ENCODE measurements around the gene LMCD1. TPM values are rescaled to one million over a fixed set of nuclear protein-coding genes. Genes with fewer than 3 reads are reported as not detected.

Gene LMCD1
- polyA plus RNA-seq, 1 of the 3 experiments (the other 2 are of a cell fraction): 23.6 TPM

- Histone ChIP-seq H3K27ac (ENCODE audit: low read depth in 2 of 2, low read length in 1 of 2) (no peak overlapping the region), H3K9me2 (no peaks in the 10 kb centered on the region), H3K36me3 (replicated peaks in 1 of 2; ENCODE audit: control insufficient read depth in 1 of 2, insufficient read depth in 2 of 2, low read length in 1 of 2) (no peaks in the 10 kb centered on the region), H4K20me1 (ENCODE audit: insufficient read depth) (no peaks in the 10 kb centered on the region), H3K79me2 (ENCODE audit: insufficient read depth) (no peaks in the 10 kb centered on the region), H3K4me3 (ENCODE audit: low read depth in 2 of 2, low read length in 1 of 2) (no peak overlapping the region), H3K4me1 (ENCODE audit: control insufficient read depth in 1 of 2, insufficient read depth in 2 of 2, low read depth in 1 of 2, low read length in 1 of 2) (no peaks in the 10 kb centered on the region; a peak in 1 of 4 replicates), H2AFZ (ENCODE audit: low read depth) (no peak overlapping the region), H3K27me3 (ENCODE audit: insufficient read depth) (no peaks in the 10 kb centered on the region), H3K9me3 (no peaks in the 10 kb centered on the region), H3K9ac (no peak overlapping the region), H3F3A (replicated peaks; ENCODE audit: insufficient read depth) (no peaks in the 10 kb centered on the region), H3K4me2 (no peak overlapping the region)
- 72% methylated on average over 17 of the region's 18 CpGs for WGBS (ENCODE audit: low lambda C conversion rate)
- ChIA-PET POLR2A (no interaction called here), CTCF (interaction anchor here (0.8 to 1.4 kb wide), 4 partner anchors 11 to 154 kb away, joined by 3 to 6 read pairs (median 4); no protein-coding TSS in a partner anchor)
- DNase-seq: no peak
- TF ChIP-seq RAD21 (IDR thresholded peaks at IDR 0.05; ENCODE audit: low read length) (no peak), MXI1 (IDR thresholded peaks at IDR 0.05; ENCODE audit: low read depth, low read length) (no peak), GABPA (IDR thresholded peaks at IDR 0.05; ENCODE audit: low read depth) (no peak), USF1 (IDR thresholded peaks at IDR 0.05; ENCODE audit: borderline replicate concordance, low read depth) (no peak), YY1 (IDR thresholded peaks at IDR 0.05; ENCODE audit: low read depth) (no peak), NRF1 (IDR thresholded peaks at IDR 0.05; ENCODE audit: low read depth, low read length) (no peak), CHD2 (IDR thresholded peaks at IDR 0.05; ENCODE audit: low read length, partially characterized antibody) (no peak), SMC3 (IDR thresholded peaks at IDR 0.05; ENCODE audit: low read depth, low read length) (no peak)
Measured at GRCh38 chr3:8596321-8597218, 94.9 kb downstream of the LMCD1 start.

DNA sequence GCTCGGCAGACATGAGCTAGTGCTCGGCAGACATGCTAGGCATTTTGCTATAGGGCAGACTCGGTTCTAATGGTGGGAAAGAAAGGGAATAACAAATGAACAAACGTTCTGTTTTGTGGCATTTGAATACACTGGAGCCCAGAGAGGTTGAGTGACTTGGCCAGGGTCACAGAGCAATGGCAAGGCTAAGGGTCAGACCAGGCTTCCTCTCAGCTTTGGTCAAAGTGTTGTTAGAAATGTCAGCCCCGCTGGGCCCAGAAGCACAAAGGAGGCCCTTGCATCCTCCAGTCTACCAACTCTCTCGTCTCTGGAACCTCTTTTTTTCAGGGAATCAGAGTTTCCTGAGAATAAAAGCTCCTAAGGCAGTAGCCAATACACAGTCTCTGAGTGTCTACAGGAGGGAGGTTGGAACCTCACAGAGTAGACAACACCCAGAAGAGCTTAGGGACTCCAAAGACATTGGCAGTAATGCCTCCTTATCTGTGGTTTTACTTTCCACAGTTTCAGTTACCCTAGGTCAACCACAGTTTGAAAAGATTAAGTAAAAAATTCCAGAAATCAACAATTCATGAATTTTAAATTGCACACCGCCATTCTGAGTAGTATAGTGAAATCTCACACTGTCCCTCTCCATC lies 95.7 kb downstream of the LMCD1 start:
- 60% methylated on average over 7 of the region's 7 CpGs for WGBS (ENCODE audit: low lambda C conversion rate)
- H3K9me2 ChIP-seq: no peaks in the 10 kb centered on the region
- H4K20me1 ChIP-seq (ENCODE audit: insufficient read depth): no peaks in the 10 kb centered on the region
- no peaks in the 10 kb centered on the region for H3K27me3 ChIP-seq (ENCODE audit: insufficient read depth)
- H3K36me3 ChIP-seq (replicated peaks in 1 of 2; ENCODE audit: control insufficient read depth in 1 of 2, insufficient read depth in 2 of 2, low read length in 1 of 2): no peaks in the 10 kb centered on the region
- H3K4me3 ChIP-seq (ENCODE audit: low read depth in 2 of 2, low read length in 1 of 2): no peak overlapping the region
- H2AFZ ChIP-seq (ENCODE audit: low read depth): no peak overlapping the region
- H3K4me1 ChIP-seq (ENCODE audit: control insufficient read depth in 1 of 2, insufficient read depth in 2 of 2, low read depth in 1 of 2, low read length in 1 of 2): no peaks in the 10 kb centered on the region; a peak in 1 of 4 replicates
- TF ChIP-seq IRF3 (IDR thresholded peaks at IDR 0.05; ENCODE audit: low read depth, low read length) (no peak), RCOR1 (IDR thresholded peaks at IDR 0.05; ENCODE audit: low read length) (no peak), NFIC (IDR thresholded peaks at IDR 0.05; ENCODE audit: borderline replicate concordance) (no peak), MEF2A (IDR thresholded peaks at IDR 0.05; ENCODE audit: borderline replicate concordance, low read depth) (no peak), RAD21 (IDR thresholded peaks at IDR 0.05; ENCODE audit: low read length) (no peak), TAF1 (IDR thresholded peaks at IDR 0.05; ENCODE audit: borderline replicate concordance, low read depth, low read length) (no peak), TEAD4 (IDR thresholded peaks at IDR 0.05; ENCODE audit: borderline replicate concordance, insufficient read depth) (no peak), JUND (IDR thresholded peaks at IDR 0.05) (no peak), CTCF (IDR thresholded peaks at IDR 0.05) (no peak)
- TF ChIP-seq, protein P1, sequence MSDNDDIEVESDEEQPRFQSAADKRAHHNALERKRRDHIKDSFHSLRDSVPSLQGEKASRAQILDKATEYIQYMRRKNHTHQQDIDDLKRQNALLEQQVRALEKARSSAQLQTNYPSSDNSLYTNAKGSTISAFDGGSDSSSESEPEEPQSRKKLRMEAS (IDR thresholded peaks at IDR 0.05; ENCODE audit: low read depth): no peak
- TF ChIP-seq, protein P2, sequence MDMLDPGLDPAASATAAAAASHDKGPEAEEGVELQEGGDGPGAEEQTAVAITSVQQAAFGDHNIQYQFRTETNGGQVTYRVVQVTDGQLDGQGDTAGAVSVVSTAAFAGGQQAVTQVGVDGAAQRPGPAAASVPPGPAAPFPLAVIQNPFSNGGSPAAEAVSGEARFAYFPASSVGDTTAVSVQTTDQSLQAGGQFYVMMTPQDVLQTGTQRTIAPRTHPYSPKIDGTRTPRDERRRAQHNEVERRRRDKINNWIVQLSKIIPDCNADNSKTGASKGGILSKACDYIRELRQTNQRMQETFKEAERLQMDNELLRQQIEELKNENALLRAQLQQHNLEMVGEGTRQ (IDR thresholded peaks at IDR 0.05; ENCODE audit: borderline replicate concordance, low read depth, low read length): no peak
- no peak overlapping the region for H3K27ac ChIP-seq (ENCODE audit: low read depth in 2 of 2, low read length in 1 of 2)
- no peaks in the 10 kb centered on the region for H3K79me2 ChIP-seq (ENCODE audit: insufficient read depth)
- no peak overlapping the region for H3K9ac ChIP-seq
- CTCF ChIA-PET: interaction anchor here (0.8 to 1.0 kb wide), 2 partner anchors 10 to 41 kb away, joined by 3 read pairs; no protein-coding TSS in a partner anchor
- no peak overlapping the region for H3K4me2 ChIP-seq
- POLR2A ChIA-PET: no interaction called here
- H3F3A ChIP-seq (replicated peaks; ENCODE audit: insufficient read depth): no peaks in the 10 kb centered on the region
- H3K9me3 ChIP-seq: no peaks in the 10 kb centered on the region
- DNase-seq: no peak
